Measurements from ENCODE around the gene ME3.

- TF ChIP-seq CTCF (IDR thresholded peaks at IDR 0.05) (no peak), POLR2A (IDR thresholded peaks at IDR 0.05) (no peak)
Measured at GRCh38 chr11:86692746-86693145, 20.3 kb upstream of the ME3 start.
